ENCODE measurements around the gene PREX1.

DNA sequence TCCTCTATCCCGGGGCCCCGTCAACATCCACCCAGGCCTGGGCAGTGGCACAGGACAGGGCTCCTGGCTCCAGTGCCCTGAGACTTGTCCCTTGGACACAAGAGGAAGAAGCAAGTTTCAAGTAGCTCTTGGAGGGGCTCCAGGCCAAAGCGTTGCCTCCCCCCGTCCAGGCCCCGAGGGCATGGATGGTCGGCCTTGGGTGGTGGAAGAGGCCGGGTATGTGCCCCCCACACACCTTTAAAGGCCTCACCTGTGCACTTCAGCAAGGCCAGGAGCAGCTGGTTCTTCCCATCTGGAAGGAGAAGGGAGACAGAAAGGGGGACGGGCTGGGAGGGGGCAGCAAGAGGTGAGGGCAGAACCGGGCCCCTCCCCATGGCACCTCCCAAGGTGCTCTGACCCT is 190.3 kb downstream of the PREX1 start:
- TF ChIP-seq, protein P1, sequence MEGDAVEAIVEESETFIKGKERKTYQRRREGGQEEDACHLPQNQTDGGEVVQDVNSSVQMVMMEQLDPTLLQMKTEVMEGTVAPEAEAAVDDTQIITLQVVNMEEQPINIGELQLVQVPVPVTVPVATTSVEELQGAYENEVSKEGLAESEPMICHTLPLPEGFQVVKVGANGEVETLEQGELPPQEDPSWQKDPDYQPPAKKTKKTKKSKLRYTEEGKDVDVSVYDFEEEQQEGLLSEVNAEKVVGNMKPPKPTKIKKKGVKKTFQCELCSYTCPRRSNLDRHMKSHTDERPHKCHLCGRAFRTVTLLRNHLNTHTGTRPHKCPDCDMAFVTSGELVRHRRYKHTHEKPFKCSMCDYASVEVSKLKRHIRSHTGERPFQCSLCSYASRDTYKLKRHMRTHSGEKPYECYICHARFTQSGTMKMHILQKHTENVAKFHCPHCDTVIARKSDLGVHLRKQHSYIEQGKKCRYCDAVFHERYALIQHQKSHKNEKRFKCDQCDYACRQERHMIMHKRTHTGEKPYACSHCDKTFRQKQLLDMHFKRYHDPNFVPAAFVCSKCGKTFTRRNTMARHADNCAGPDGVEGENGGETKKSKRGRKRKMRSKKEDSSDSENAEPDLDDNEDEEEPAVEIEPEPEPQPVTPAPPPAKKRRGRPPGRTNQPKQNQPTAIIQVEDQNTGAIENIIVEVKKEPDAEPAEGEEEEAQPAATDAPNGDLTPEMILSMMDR (IDR thresholded peaks at IDR 0.05), result no peak
- TF ChIP-seq, protein P2, sequence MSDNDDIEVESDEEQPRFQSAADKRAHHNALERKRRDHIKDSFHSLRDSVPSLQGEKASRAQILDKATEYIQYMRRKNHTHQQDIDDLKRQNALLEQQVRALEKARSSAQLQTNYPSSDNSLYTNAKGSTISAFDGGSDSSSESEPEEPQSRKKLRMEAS (IDR thresholded peaks at IDR 0.05; ENCODE audit: low read depth), result no peak
- TF ChIP-seq RAD21 (IDR thresholded peaks at IDR 0.05; ENCODE audit: low read length) (no peak), TAF1 (IDR thresholded peaks at IDR 0.05; ENCODE audit: borderline replicate concordance, low read depth, low read length) (no peak)
